ENCODE measurements around the gene USP34.

GRCh38 chr2:61368687-61369665, 101.9 kb downstream of the USP34 start:
- no peak for TF ChIP-seq CTCF (IDR thresholded peaks at IDR 0.05)
- TF ChIP-seq POLR2A (IDR thresholded peaks at IDR 0.05) = no peak

Data from ovary (tissue), 3 donors.